ENCODE results near the gene KAT2B. TPM values are rescaled to one million over a fixed set of nuclear protein-coding genes. Genes with fewer than 3 reads are reported as not detected.

Gene KAT2B
- total RNA-seq, 4 donors from 2014 or later: 39.4 to 87.3 (median 61.1) TPM

- no peak for DNase-seq
- H3K36me3 ChIP-seq: no peaks in the 10 kb centered on the region
- in situ Hi-C loops (cut with MboI; ENCODE audit: low sequenced_read_pairs in 4 of 4) (loop anchor here in 3 of 4 donors (5.0 to 10.0 kb wide), 3 partner anchors 88 to 150 kb away; partner anchors contain the start of genes RAB5A (in 3 of the 3) and SGO1 (in 1 of the 3)), intact Hi-C loops (cut with DNase I; ENCODE audit: low total_unique reads) (no loop called here)
- no peak overlapping the region for H3K4me3 ChIP-seq
- H3K4me1 ChIP-seq: peaks cover 5 to 8% of the 10 kb centered on the region in 2 donors
- no peak overlapping the region for H3K27ac ChIP-seq
- H3K27me3 ChIP-seq: no peaks in the 10 kb centered on the region
- ATAC-seq: no peak
- TF ChIP-seq POLR2A (IDR thresholded peaks at IDR 0.05): no peak
- TF ChIP-seq, protein P1, sequence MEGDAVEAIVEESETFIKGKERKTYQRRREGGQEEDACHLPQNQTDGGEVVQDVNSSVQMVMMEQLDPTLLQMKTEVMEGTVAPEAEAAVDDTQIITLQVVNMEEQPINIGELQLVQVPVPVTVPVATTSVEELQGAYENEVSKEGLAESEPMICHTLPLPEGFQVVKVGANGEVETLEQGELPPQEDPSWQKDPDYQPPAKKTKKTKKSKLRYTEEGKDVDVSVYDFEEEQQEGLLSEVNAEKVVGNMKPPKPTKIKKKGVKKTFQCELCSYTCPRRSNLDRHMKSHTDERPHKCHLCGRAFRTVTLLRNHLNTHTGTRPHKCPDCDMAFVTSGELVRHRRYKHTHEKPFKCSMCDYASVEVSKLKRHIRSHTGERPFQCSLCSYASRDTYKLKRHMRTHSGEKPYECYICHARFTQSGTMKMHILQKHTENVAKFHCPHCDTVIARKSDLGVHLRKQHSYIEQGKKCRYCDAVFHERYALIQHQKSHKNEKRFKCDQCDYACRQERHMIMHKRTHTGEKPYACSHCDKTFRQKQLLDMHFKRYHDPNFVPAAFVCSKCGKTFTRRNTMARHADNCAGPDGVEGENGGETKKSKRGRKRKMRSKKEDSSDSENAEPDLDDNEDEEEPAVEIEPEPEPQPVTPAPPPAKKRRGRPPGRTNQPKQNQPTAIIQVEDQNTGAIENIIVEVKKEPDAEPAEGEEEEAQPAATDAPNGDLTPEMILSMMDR (IDR thresholded peaks at IDR 0.05 in 4 of 5, conservative IDR thresholded peaks at IDR 0.05 in 1 of 5): no peak
- H3K9me3 ChIP-seq: no peaks in the 10 kb centered on the region
Observed at GRCh38 chr3:20035019-20035418, 5.2 kb upstream of the KAT2B start.

DNA sequence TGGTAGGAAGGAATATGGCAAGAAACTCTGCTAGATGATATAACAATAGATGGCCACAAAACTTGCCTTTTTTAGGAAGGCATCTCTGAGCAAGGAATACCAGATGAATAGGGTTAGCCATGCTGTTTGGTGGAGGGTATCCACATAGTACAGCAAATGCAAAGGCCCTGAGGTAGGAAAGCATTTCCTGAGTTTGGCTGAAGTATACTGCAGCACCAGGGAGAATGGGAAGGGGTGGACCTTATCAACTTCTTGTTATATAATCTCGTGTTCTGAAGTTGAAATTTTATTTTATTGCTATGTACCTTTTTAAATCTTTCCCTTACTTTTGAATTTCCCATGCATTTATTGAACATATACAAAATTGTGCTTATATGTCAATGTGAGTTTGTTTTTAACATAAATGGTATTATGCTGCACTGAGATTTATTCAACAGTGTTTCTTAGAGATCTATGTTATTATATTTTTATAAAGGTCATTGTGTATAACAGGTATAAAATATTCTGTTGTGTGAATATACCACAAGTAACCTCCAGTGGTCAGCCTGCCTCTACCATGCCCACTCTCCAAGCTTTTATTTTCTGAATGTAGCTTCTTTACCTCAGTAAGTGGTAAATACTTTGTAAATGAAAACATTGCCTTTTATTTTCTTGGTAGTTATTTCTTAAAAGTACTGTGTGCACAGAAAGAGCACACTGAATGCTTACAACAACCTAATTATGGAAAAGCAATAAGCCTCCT lies 2.8 kb upstream of the KAT2B start:
- no peak overlapping the region for H3K4me3 ChIP-seq
- ATAC-seq (no peak), DNase-seq (no peak)
- in situ Hi-C loops (cut with MboI; ENCODE audit: low sequenced_read_pairs in 4 of 4) (loop anchor here in 3 of 4 donors (5.0 to 10.0 kb wide), 3 partner anchors 90 to 147 kb away; partner anchors contain the start of genes RAB5A (in 3 of the 3) and SGO1 (in 1 of the 3)), intact Hi-C loops (cut with DNase I; ENCODE audit: low total_unique reads) (no loop called here)
- H3K27ac ChIP-seq: peak overlapping the region in 1 of 4 donors; percentile 99
- no peaks in the 10 kb centered on the region for H3K36me3 ChIP-seq
- peaks cover 14 to 17% of the 10 kb centered on the region in 2 donors for H3K4me1 ChIP-seq
- TF ChIP-seq POLR2A (IDR thresholded peaks at IDR 0.05): no peak
- TF ChIP-seq, protein P1 (IDR thresholded peaks at IDR 0.05 in 4 of 5, conservative IDR thresholded peaks at IDR 0.05 in 1 of 5): peak in 1 of 5 experiments; percentile 19
- H3K9me3 ChIP-seq: no peaks in the 10 kb centered on the region
- H3K27me3 ChIP-seq: no peaks in the 10 kb centered on the region

- intact Hi-C loops (cut with DNase I; ENCODE audit: low total_unique reads): loop anchor here (1.0 kb wide), 1 partner anchor 147 kb away; the partner anchor contains the start of gene SGO1
- Histone ChIP-seq H3K9me3 (no peaks in the 10 kb centered on the region), H3K4me3 (peak overlapping the region; percentile 79 to 94 (median 90)), H3K27me3 (no peaks in the 10 kb centered on the region), H3K36me3 (no peaks in the 10 kb centered on the region), H3K27ac (peak overlapping the region; percentile 95 to 99 (median 99)), H3K4me1 (peaks cover 25 to 26% of the 10 kb centered on the region in 2 donors)
- no peak for TF ChIP-seq POLR2A (IDR thresholded peaks at IDR 0.05)
- TF ChIP-seq, protein P1 (IDR thresholded peaks at IDR 0.05 in 4 of 5, conservative IDR thresholded peaks at IDR 0.05 in 1 of 5): no peak
- DNase-seq (no peak), ATAC-seq (no peak)
- in situ Hi-C loops (cut with MboI; ENCODE audit: low sequenced_read_pairs in 4 of 4): loop anchor here in 3 of 4 donors (5.0 to 10.0 kb wide), 3 partner anchors 92 to 146 kb away; partner anchors contain the start of genes RAB5A (in 3 of the 3) and SGO1 (in 1 of the 3)
Observed at GRCh38 chr3:20038699-20039465, 1.4 kb upstream of the KAT2B start.

GRCh38 chr3:20039466-20039764 lies 831 bp upstream of the KAT2B start:
- Histone ChIP-seq H3K36me3 (no peaks in the 10 kb centered on the region), H3K9me3 (no peaks in the 10 kb centered on the region), H3K27ac (peak overlapping the region; percentile 95 to 99 (median 99)), H3K27me3 (no peaks in the 10 kb centered on the region), H3K4me1 (peaks cover 25 to 31% of the 10 kb centered on the region in 2 donors), H3K4me3 (peak overlapping the region; percentile 79 to 94 (median 90))
- intact Hi-C loops (cut with DNase I; ENCODE audit: low total_unique reads) (loop anchor here (1.0 kb wide), 1 partner anchor 147 kb away; the partner anchor contains the start of gene SGO1), in situ Hi-C loops (cut with MboI; ENCODE audit: low sequenced_read_pairs in 4 of 4) (loop anchor here in 3 of 4 donors (5.0 to 10.0 kb wide), 3 partner anchors 92 to 145 kb away; partner anchors contain the start of genes RAB5A (in 3 of the 3) and SGO1 (in 1 of the 3))
- ATAC-seq (no peak), DNase-seq (no peak)
- no peak for TF ChIP-seq POLR2A (IDR thresholded peaks at IDR 0.05)
- TF ChIP-seq, protein P1 (IDR thresholded peaks at IDR 0.05 in 4 of 5, conservative IDR thresholded peaks at IDR 0.05 in 1 of 5): no peak
